Measurements from ENCODE around the gene IGIP.

The IGIP gene

GRCh38 chr5:140175367-140176030 is 49.8 kb downstream of the IGIP start:
- peak overlapping the region; percentile 93 for H2AFZ ChIP-seq (ENCODE audit: low read length)
- no peaks in the 10 kb centered on the region for H3K9me3 ChIP-seq (replicated peaks in 1 of 2; ENCODE audit: control insufficient read depth in 2 of 2, insufficient read depth in 1 of 2, low read depth in 1 of 2, low read length in 2 of 2)
- peaks cover 8 to 11% of the 10 kb centered on the region in 2 donors for H3K4me1 ChIP-seq (ENCODE audit: control insufficient read depth in 2 of 2, insufficient read depth in 1 of 2, low read depth in 1 of 2, low read length in 2 of 2)
- no peaks in the 10 kb centered on the region for H3K36me3 ChIP-seq (replicated peaks in 1 of 2; ENCODE audit: control insufficient read depth in 2 of 2, insufficient read depth in 2 of 2, low read length in 2 of 2)
- peak overlapping the region; percentile 91 to 99 for H3K4me3 ChIP-seq (ENCODE audit: low read length in 2 of 2)
- peak; percentile 70 for DNase-seq (ENCODE audit: low spot score)
- peak overlapping the region; percentile 74 for H3K9ac ChIP-seq (ENCODE audit: low read depth, low read length, poor library complexity)
- H2BK120ac ChIP-seq (ENCODE audit: low read depth, low read length) = peak overlapping the region; percentile 38
- H3K4ac ChIP-seq (ENCODE audit: low read length) = no peak overlapping the region
- no peak overlapping the region for H4K91ac ChIP-seq (ENCODE audit: low read depth, low read length, poor library complexity)
- H4K8ac ChIP-seq (ENCODE audit: low read depth, low read length) = no peak overlapping the region
- WGBS, 2 donors (ENCODE audit: extremely low coverage in 2 of 2, insufficient read length in 2 of 2, insufficient replicate concordance in 1 of 2) = no CpG with 5 or more reads among the region's 58 CpGs
- H3K23ac ChIP-seq (ENCODE audit: low read depth, low read length, poor library complexity) = peak overlapping the region; percentile 67
- peak overlapping the region; percentile 81 for H2BK12ac ChIP-seq (ENCODE audit: low read length)
- no peaks in the 10 kb centered on the region for H3K27me3 ChIP-seq (ENCODE audit: control insufficient read depth in 3 of 3, insufficient read depth in 3 of 3, low read depth in 1 of 3, low read length in 3 of 3)
- H2AK5ac ChIP-seq (ENCODE audit: low read depth, low read length) = peak overlapping the region; percentile 71
- no peaks in the 10 kb centered on the region for H3K79me1 ChIP-seq (ENCODE audit: low read depth, low read length)
- H3K18ac ChIP-seq (ENCODE audit: low read length) = peak overlapping the region; percentile 89
- H2BK5ac ChIP-seq (ENCODE audit: low read length) = peak overlapping the region; percentile 90
- H3K14ac ChIP-seq (ENCODE audit: low read length) = no peak overlapping the region
- H2BK15ac ChIP-seq (ENCODE audit: low read length) = peak overlapping the region; percentile 97
- peak overlapping the region; percentile 86 for H3K27ac ChIP-seq (replicated peaks; ENCODE audit: low read length)
- H3K4me2 ChIP-seq (ENCODE audit: insufficient read depth, low read length, poor library complexity, severe bottlenecking) = peak overlapping the region; percentile 96

- Histone ChIP-seq H2BK5ac (ENCODE audit: low read length) (no peak overlapping the region), H3K4me2 (ENCODE audit: insufficient read depth, low read length, poor library complexity, severe bottlenecking) (peak overlapping the region; percentile 96), H3K36me3 (replicated peaks in 1 of 2; ENCODE audit: control insufficient read depth in 2 of 2, insufficient read depth in 2 of 2, low read length in 2 of 2) (no peaks in the 10 kb centered on the region), H2AK5ac (ENCODE audit: low read depth, low read length) (no peak overlapping the region), H3K4me1 (ENCODE audit: control insufficient read depth in 2 of 2, insufficient read depth in 1 of 2, low read depth in 1 of 2, low read length in 2 of 2) (peaks cover 9 to 13% of the 10 kb centered on the region in 2 donors), H3K79me1 (ENCODE audit: low read depth, low read length) (no peaks in the 10 kb centered on the region), H2AFZ (ENCODE audit: low read length) (peak overlapping the region; percentile 93), H3K23ac (ENCODE audit: low read depth, low read length, poor library complexity) (no peak overlapping the region), H3K4me3 (ENCODE audit: low read length in 2 of 2) (peak overlapping the region; percentile 91 to 99), H2BK120ac (ENCODE audit: low read depth, low read length) (no peak overlapping the region), H2BK12ac (ENCODE audit: low read length) (no peak overlapping the region), H4K91ac (ENCODE audit: low read depth, low read length, poor library complexity) (no peak overlapping the region), H3K14ac (ENCODE audit: low read length) (no peak overlapping the region), H3K27me3 (ENCODE audit: control insufficient read depth in 3 of 3, insufficient read depth in 3 of 3, low read depth in 1 of 3, low read length in 3 of 3) (no peaks in the 10 kb centered on the region), H4K8ac (ENCODE audit: low read depth, low read length) (no peak overlapping the region), H3K4ac (ENCODE audit: low read length) (no peak overlapping the region), H3K18ac (ENCODE audit: low read length) (no peak overlapping the region), H2BK15ac (ENCODE audit: low read length) (no peak overlapping the region), H3K9ac (ENCODE audit: low read depth, low read length, poor library complexity) (peak overlapping the region; percentile 79), H3K27ac (replicated peaks; ENCODE audit: low read length) (peak overlapping the region; percentile 86), H3K9me3 (replicated peaks in 1 of 2; ENCODE audit: control insufficient read depth in 2 of 2, insufficient read depth in 1 of 2, low read depth in 1 of 2, low read length in 2 of 2) (no peaks in the 10 kb centered on the region)
- no CpG with 5 or more reads among the region's 4 CpGs for WGBS, 2 donors (ENCODE audit: extremely low coverage in 2 of 2, insufficient read length in 2 of 2, insufficient replicate concordance in 1 of 2)
- DNase-seq (ENCODE audit: low spot score) = no peak
Measured at GRCh38 chr5:140176031-140176387, 50.3 kb downstream of the IGIP start.

- H2BK12ac ChIP-seq (ENCODE audit: low read length) = no peak overlapping the region
- DNase-seq (ENCODE audit: low spot score) = no peak
- WGBS, 2 donors (ENCODE audit: extremely low coverage in 2 of 2, insufficient read length in 2 of 2, insufficient replicate concordance in 1 of 2) = no CpG with 5 or more reads among the region's 1 CpG
- no peak overlapping the region for H3K9ac ChIP-seq (ENCODE audit: low read depth, low read length, poor library complexity)
- no peak overlapping the region for H3K4ac ChIP-seq (ENCODE audit: low read length)
- H3K27me3 ChIP-seq (ENCODE audit: control insufficient read depth in 3 of 3, insufficient read depth in 3 of 3, low read depth in 1 of 3, low read length in 3 of 3) = no peaks in the 10 kb centered on the region
- H2AK5ac ChIP-seq (ENCODE audit: low read depth, low read length) = no peak overlapping the region
- H3K36me3 ChIP-seq (replicated peaks in 1 of 2; ENCODE audit: control insufficient read depth in 2 of 2, insufficient read depth in 2 of 2, low read length in 2 of 2) = no peaks in the 10 kb centered on the region
- no peak overlapping the region for H2BK120ac ChIP-seq (ENCODE audit: low read depth, low read length)
- H2BK5ac ChIP-seq (ENCODE audit: low read length) = no peak overlapping the region
- H3K79me1 ChIP-seq (ENCODE audit: low read depth, low read length) = no peaks in the 10 kb centered on the region
- H2BK15ac ChIP-seq (ENCODE audit: low read length) = no peak overlapping the region
- no peak overlapping the region for H3K4me2 ChIP-seq (ENCODE audit: insufficient read depth, low read length, poor library complexity, severe bottlenecking)
- peaks cover 14 to 21% of the 10 kb centered on the region in 2 donors for H3K4me1 ChIP-seq (ENCODE audit: control insufficient read depth in 2 of 2, insufficient read depth in 1 of 2, low read depth in 1 of 2, low read length in 2 of 2)
- no peak overlapping the region for H3K23ac ChIP-seq (ENCODE audit: low read depth, low read length, poor library complexity)
- no peak overlapping the region for H3K27ac ChIP-seq (replicated peaks; ENCODE audit: low read length)
- no peak overlapping the region for H3K18ac ChIP-seq (ENCODE audit: low read length)
- no peak overlapping the region for H4K91ac ChIP-seq (ENCODE audit: low read depth, low read length, poor library complexity)
- no peak overlapping the region for H3K14ac ChIP-seq (ENCODE audit: low read length)
- no peaks in the 10 kb centered on the region for H3K9me3 ChIP-seq (replicated peaks in 1 of 2; ENCODE audit: control insufficient read depth in 2 of 2, insufficient read depth in 1 of 2, low read depth in 1 of 2, low read length in 2 of 2)
- no peak overlapping the region for H3K4me3 ChIP-seq (ENCODE audit: low read length in 2 of 2)
- no peak overlapping the region for H4K8ac ChIP-seq (ENCODE audit: low read depth, low read length)
- no peak overlapping the region for H2AFZ ChIP-seq (ENCODE audit: low read length)
Measured at GRCh38 chr5:140178086-140178410, 52.3 kb downstream of the IGIP start.

GRCh38 chr5:140178482-140179116 is 52.9 kb downstream of the IGIP start:
- no peak overlapping the region for H3K23ac ChIP-seq (ENCODE audit: low read depth, low read length, poor library complexity)
- H3K27ac ChIP-seq (replicated peaks; ENCODE audit: low read length) = no peak overlapping the region
- H2BK12ac ChIP-seq (ENCODE audit: low read length) = no peak overlapping the region
- no peak overlapping the region for H3K4ac ChIP-seq (ENCODE audit: low read length)
- no peak for DNase-seq (ENCODE audit: low spot score)
- H3K4me2 ChIP-seq (ENCODE audit: insufficient read depth, low read length, poor library complexity, severe bottlenecking) = no peak overlapping the region
- H3K18ac ChIP-seq (ENCODE audit: low read length) = no peak overlapping the region
- H4K91ac ChIP-seq (ENCODE audit: low read depth, low read length, poor library complexity) = no peak overlapping the region
- H3K79me1 ChIP-seq (ENCODE audit: low read depth, low read length) = peaks cover 4% of the 10 kb centered on the region
- no peak overlapping the region for H2BK15ac ChIP-seq (ENCODE audit: low read length)
- peaks cover 19 to 21% of the 10 kb centered on the region in 2 donors for H3K4me1 ChIP-seq (ENCODE audit: control insufficient read depth in 2 of 2, insufficient read depth in 1 of 2, low read depth in 1 of 2, low read length in 2 of 2)
- H4K8ac ChIP-seq (ENCODE audit: low read depth, low read length) = no peak overlapping the region
- H2AK5ac ChIP-seq (ENCODE audit: low read depth, low read length) = no peak overlapping the region
- no peak overlapping the region for H3K14ac ChIP-seq (ENCODE audit: low read length)
- H3K4me3 ChIP-seq (ENCODE audit: low read length in 2 of 2) = no peak overlapping the region
- H3K9ac ChIP-seq (ENCODE audit: low read depth, low read length, poor library complexity) = no peak overlapping the region
- H2BK5ac ChIP-seq (ENCODE audit: low read length) = no peak overlapping the region
- H2AFZ ChIP-seq (ENCODE audit: low read length) = no peak overlapping the region
- H2BK120ac ChIP-seq (ENCODE audit: low read depth, low read length) = no peak overlapping the region
- no peaks in the 10 kb centered on the region for H3K36me3 ChIP-seq (replicated peaks in 1 of 2; ENCODE audit: control insufficient read depth in 2 of 2, insufficient read depth in 2 of 2, low read length in 2 of 2)
- no peaks in the 10 kb centered on the region for H3K9me3 ChIP-seq (replicated peaks in 1 of 2; ENCODE audit: control insufficient read depth in 2 of 2, insufficient read depth in 1 of 2, low read depth in 1 of 2, low read length in 2 of 2)
- no CpG with 5 or more reads among the region's 6 CpGs for WGBS, 2 donors (ENCODE audit: extremely low coverage in 2 of 2, insufficient read length in 2 of 2, insufficient replicate concordance in 1 of 2)
- H3K27me3 ChIP-seq (ENCODE audit: control insufficient read depth in 3 of 3, insufficient read depth in 3 of 3, low read depth in 1 of 3, low read length in 3 of 3) = no peaks in the 10 kb centered on the region
